Measurements from ENCODE around the gene NOG.

GRCh38 chr17:56623383-56623782, 29.9 kb downstream of the NOG start:
- TF ChIP-seq POLR2AphosphoS5 (IDR thresholded peaks at IDR 0.05; ENCODE audit: low read depth, low read length) (no peak), POLR2A (IDR thresholded peaks at IDR 0.05; ENCODE audit: low read depth, low read length) (no peak)
